HCT116 (cell line): ENCODE results near the gene TTLL5. TPM values are rescaled to one million over a fixed set of nuclear protein-coding genes. Genes with fewer than 3 reads are reported as not detected.

Source experiments
- ATAC-seq: fragments of 200-7000 bp; cut with Tn5 transposase; 2 replicates; pipeline ENCODE4 v1.9.1; 2020; ENCODE audit warnings: mild to moderate bottlenecking, moderate library complexity
- BruUV-seq: library from RNA; stranded (reverse); fragments of 400-500 nt; replicated peaks from 2 replicates; lab custom pipeline; 2021; lab: Mats Ljungman, UMichigan
- CTCF ChIA-PET: fragments of 300-600 bp; sonication (Branson Sonifier 250); formaldehyde crosslinking; loops from one replicate; lab custom pipeline; 2021; ENCODE audit warnings: antibody characterized with exemption; lab: Charles Lee
- POLR2A ChIA-PET: fragments of 300-600, 350-600 bp; sonication (Branson Sonifier 250); formaldehyde crosslinking; loops from one replicate; lab custom pipeline; 2021; ENCODE audit warnings: antibody characterized with exemption; lab: Charles Lee
- RAD21 ChIA-PET, 2 experiments: fragments of 300-600 bp; sonication (Branson Sonifier 250); formaldehyde crosslinking; loops; one replicate each; lab custom pipeline; 2023; ENCODE audit warnings: low total read pairs in 2 of 2; ENCODE audit not compliant: uncharacterized antibody in 2 of 2, unreplicated experiment in 2 of 2, low non-redundant PET in 1 of 2; lab: Charles Lee
- DNase-seq: peaks from one replicate; pipeline ENCODE4 v3.0.0-alpha.2; 2010; ENCODE audit warnings: low read depth, low spot score
- H2AFZ ChIP-seq: fragments of 200-600 bp; shearing (Covaris generic), sonication (generic); 2 replicates; pipeline ENCODE4 v1.6.1; 2017; ENCODE audit warnings: low read depth, mixed run types, mixed read lengths, antibody characterized with exemption, low read length; ENCODE audit not compliant: poor library complexity, severe bottlenecking
- H3K27ac ChIP-seq: 2 replicates; pipeline ENCODE4 v1.5.1; 2012; ENCODE audit warnings: low read depth, low read length
- H3K27me3 ChIP-seq: fragments of 200-600 bp; sonication (generic); 2 replicates; pipeline ENCODE4 v1.6.1; 2016; ENCODE audit warnings: mixed run types, low read length, mixed read lengths; ENCODE audit not compliant: insufficient read depth
- H3K36me3 ChIP-seq, 2 experiments: fragments of 200-500 bp in 1 of 2; fragments of 200-600 bp in 1 of 2; sonication (Bioruptor generic) in 1 of 2; sonication (generic) in 1 of 2; 2 replicates each; pipeline versions ENCODE4 v1.5.1 to v1.6.1; 2014 to 2016; ENCODE audit warnings: low read length in 2 of 2, inconsistent platforms in 1 of 2, mixed read lengths in 1 of 2, mixed run types in 1 of 2; ENCODE audit not compliant: insufficient read depth in 2 of 2, control insufficient read depth in 1 of 2
- H3K4me1 ChIP-seq, 2 experiments: fragments of 200-600 bp in 1 of 2; sonication (generic) in 1 of 2; 2 replicates each; pipeline versions ENCODE4 v1.5.1 to v1.6.1; 2012 to 2017; ENCODE audit warnings: low read length in 2 of 2, inconsistent platforms in 1 of 2, mild to moderate bottlenecking in 1 of 2, mixed read lengths in 1 of 2, mixed run types in 1 of 2, moderate library complexity in 1 of 2; ENCODE audit not compliant: insufficient read depth in 2 of 2, control insufficient read depth in 1 of 2
- H3K4me2 ChIP-seq: fragments of 200-600 bp; sonication (generic); 2 replicates; pipeline ENCODE4 v1.6.1; 2017; ENCODE audit warnings: mixed run types, low read length, mixed read lengths
- H3K4me3 ChIP-seq, 2 experiments: fragments of 200-600 bp in 1 of 2; sonication (generic) in 1 of 2; replicated peaks in 1 of 2; 2 replicates each; pipeline ENCODE4 v1.5.1; 2011 to 2016; ENCODE audit warnings: low read length in 2 of 2, control low read depth in 1 of 2, low read depth in 1 of 2, mild to moderate bottlenecking in 1 of 2, mixed read lengths in 1 of 2, mixed run types in 1 of 2
- H3K79me2 ChIP-seq: fragments of 200-600 bp; sonication (generic); 2 replicates; pipeline ENCODE4 v1.6.1; 2017; ENCODE audit warnings: mild to moderate bottlenecking, mixed run types, low read length, moderate library complexity, mixed read lengths; ENCODE audit not compliant: insufficient read depth
- H3K9ac ChIP-seq: fragments of 200-600 bp; sonication (generic); 2 replicates; pipeline ENCODE4 v1.6.1; 2016; ENCODE audit warnings: low read length, mixed read lengths
- H3K9me2 ChIP-seq: fragments of 200-600 bp; sonication (generic), shearing (Covaris generic); 2 replicates; pipeline ENCODE4 v1.6.1; 2017; ENCODE audit warnings: mixed run types, mild to moderate bottlenecking, moderate library complexity; ENCODE audit not compliant: insufficient read depth
- H3K9me3 ChIP-seq, 2 experiments: fragments of 200-500 bp in 1 of 2; fragments of 200-600 bp in 1 of 2; sonication (Bioruptor generic) in 1 of 2; sonication (generic) in 1 of 2; 2 replicates each; pipeline ENCODE4 v1.6.1; 2014 to 2017; ENCODE audit warnings: low read length in 2 of 2, mixed read lengths in 2 of 2, inconsistent platforms in 1 of 2, low read depth in 1 of 2, mild to moderate bottlenecking in 1 of 2, mixed run types in 1 of 2, moderate library complexity in 1 of 2; ENCODE audit not compliant: control insufficient read depth in 1 of 2, insufficient read depth in 1 of 2
- H4K20me1 ChIP-seq: fragments of 200-600 bp; sonication (generic), shearing (Covaris generic); 2 replicates; pipeline ENCODE4 v1.6.1; 2017; ENCODE audit warnings: mixed run types, mild to moderate bottlenecking, moderate library complexity; ENCODE audit not compliant: insufficient read depth
- CBX3 ChIP-seq: IDR thresholded peaks from 2 replicates; pipeline ENCODE4 v1.6.1; 2012; ENCODE audit warnings: low read depth
- CEBPB ChIP-seq: IDR thresholded peaks from 2 replicates; pipeline ENCODE4 v1.6.1; 2012; ENCODE audit warnings: low read depth
- EGR1 ChIP-seq: IDR thresholded peaks from 2 replicates; pipeline ENCODE4 v1.6.1; 2012; ENCODE audit warnings: low read depth
- ELF1 ChIP-seq: IDR thresholded peaks from 2 replicates; pipeline ENCODE4 v1.6.1; 2012; ENCODE audit warnings: low read depth, borderline replicate concordance
- EZH2 ChIP-seq: fragments of 200-600 bp; sonication (generic); IDR thresholded peaks from 2 replicates; pipeline ENCODE4 v1.6.1; 2017; ENCODE audit warnings: antibody characterized with exemption, mixed run types
- EZH2phosphoT487 ChIP-seq: fragments of 200-600 bp; IDR thresholded peaks from 2 replicates; pipeline ENCODE4 v1.6.1; 2018; ENCODE audit warnings: antibody characterized with exemption, borderline replicate concordance
- FOSL1 ChIP-seq: IDR thresholded peaks from 2 replicates; pipeline ENCODE4 v1.6.1; 2012; ENCODE audit warnings: low read depth
- JUND ChIP-seq: IDR thresholded peaks from 2 replicates; pipeline ENCODE4 v1.6.1; 2012
- MAX ChIP-seq: IDR thresholded peaks from 2 replicates; pipeline ENCODE4 v1.6.1; 2012
- POLR2A ChIP-seq: IDR thresholded peaks from 2 replicates; pipeline ENCODE4 v1.7.0; 2011; ENCODE audit warnings: borderline replicate concordance; ENCODE audit not compliant: insufficient read depth, insufficient read length; ENCODE audit errors: extremely low read depth
- POLR2AphosphoS5 ChIP-seq: IDR thresholded peaks from 2 replicates; pipeline ENCODE4 v1.6.1; 2011; ENCODE audit warnings: mild to moderate bottlenecking, low read depth, low read length, moderate library complexity
- RAD21 ChIP-seq: IDR thresholded peaks from 2 replicates; pipeline ENCODE4 v1.6.1; 2012; ENCODE audit warnings: low read depth, mild to moderate bottlenecking
- REST ChIP-seq: IDR thresholded peaks from 2 replicates; pipeline ENCODE4 v1.6.1; 2012; ENCODE audit warnings: low read depth
- SIN3A ChIP-seq: IDR thresholded peaks from 2 replicates; pipeline ENCODE4 v1.6.1; 2012; ENCODE audit warnings: low read depth
- SP1 ChIP-seq: IDR thresholded peaks from 2 replicates; pipeline ENCODE4 v1.6.1; 2012; ENCODE audit warnings: low read depth
- SRF ChIP-seq: IDR thresholded peaks from 2 replicates; pipeline ENCODE4 v1.6.1; 2012; ENCODE audit warnings: low read depth
- YY1 ChIP-seq: IDR thresholded peaks from 2 replicates; pipeline ENCODE4 v1.6.1; 2011; ENCODE audit warnings: low read length, low read depth, moderate library complexity, mild to moderate bottlenecking; ENCODE audit not compliant: insufficient replicate concordance; ENCODE audit errors: extremely low read depth
- ZFX ChIP-seq: fragments of 450-650 bp; IDR thresholded peaks from 2 replicates; pipeline ENCODE4 v1.6.1; 2017
- ZNF274 ChIP-seq: fragments of 200-500 bp; sonication (Bioruptor generic); IDR thresholded peaks from 2 replicates; pipeline ENCODE4 v1.6.1; 2014; ENCODE audit warnings: mild to moderate bottlenecking, low read depth, low read length, inconsistent platforms
- intact Hi-C: fragments of 100-400 bp; cut with micrococcal nuclease; formaldehyde crosslinking; loops from 2 replicates; pipeline ENCODE4 v1.10.0; 2022
- total RNA-seq: library from RNA; stranded (reverse); gene quantifications from one replicate; pipeline ENCODE4 v1.2.1, GENCODE V29; 2021; ENCODE audit not compliant: unreplicated experiment
- TF ChIP-seq, protein P1 (sequence below): IDR thresholded peaks from 2 replicates; pipeline ENCODE4 v1.6.1; 2011; ENCODE audit warnings: mild to moderate bottlenecking, low read length, moderate library complexity; ENCODE audit not compliant: insufficient replicate concordance; ENCODE audit errors: extremely low read depth

Gene TTLL5
- total RNA-seq, 1 experiment from 2014 or later, result 26.2 TPM

- no peaks in the 10 kb centered on the region for H3K9me2 ChIP-seq
- H2AFZ ChIP-seq, result no peak overlapping the region
- no peak overlapping the region for H3K4me3 ChIP-seq
- intact Hi-C loops, result no loop called here
- H3K27ac ChIP-seq, result no peak overlapping the region
- DNase-seq, result no peak
- no peak for ATAC-seq
- no peaks in the 10 kb centered on the region for H3K79me2 ChIP-seq
- ChIA-PET RAD21 (no interaction called here), CTCF (no interaction called here), POLR2A (no interaction called here)
- H3K4me2 ChIP-seq, result no peak overlapping the region
- H3K4me1 ChIP-seq, result no peaks in the 10 kb centered on the region
- no peak overlapping the region for H3K9ac ChIP-seq
- BruUV-seq, result no TSS peak
- H3K27me3 ChIP-seq, result no peaks in the 10 kb centered on the region
- peaks cover 0 to 12% of the 10 kb centered on the region in 2 experiments; a peak in 1 of 4 replicates for H3K36me3 ChIP-seq
- TF ChIP-seq CEBPB, result no peak
- no peak for TF ChIP-seq EZH2phosphoT487
- no peak for TF ChIP-seq FOSL1
- no peak for TF ChIP-seq REST
- no peak for TF ChIP-seq SRF
- TF ChIP-seq CBX3, result no peak
- TF ChIP-seq RAD21, result no peak
- no peak for TF ChIP-seq EGR1
- no peak for TF ChIP-seq SIN3A
- TF ChIP-seq JUND, result no peak
- no peak for TF ChIP-seq POLR2A
- TF ChIP-seq SP1, result no peak
- no peak for TF ChIP-seq MAX
- TF ChIP-seq ZFX, result no peak
- TF ChIP-seq YY1, result no peak
- TF ChIP-seq, protein P1, sequence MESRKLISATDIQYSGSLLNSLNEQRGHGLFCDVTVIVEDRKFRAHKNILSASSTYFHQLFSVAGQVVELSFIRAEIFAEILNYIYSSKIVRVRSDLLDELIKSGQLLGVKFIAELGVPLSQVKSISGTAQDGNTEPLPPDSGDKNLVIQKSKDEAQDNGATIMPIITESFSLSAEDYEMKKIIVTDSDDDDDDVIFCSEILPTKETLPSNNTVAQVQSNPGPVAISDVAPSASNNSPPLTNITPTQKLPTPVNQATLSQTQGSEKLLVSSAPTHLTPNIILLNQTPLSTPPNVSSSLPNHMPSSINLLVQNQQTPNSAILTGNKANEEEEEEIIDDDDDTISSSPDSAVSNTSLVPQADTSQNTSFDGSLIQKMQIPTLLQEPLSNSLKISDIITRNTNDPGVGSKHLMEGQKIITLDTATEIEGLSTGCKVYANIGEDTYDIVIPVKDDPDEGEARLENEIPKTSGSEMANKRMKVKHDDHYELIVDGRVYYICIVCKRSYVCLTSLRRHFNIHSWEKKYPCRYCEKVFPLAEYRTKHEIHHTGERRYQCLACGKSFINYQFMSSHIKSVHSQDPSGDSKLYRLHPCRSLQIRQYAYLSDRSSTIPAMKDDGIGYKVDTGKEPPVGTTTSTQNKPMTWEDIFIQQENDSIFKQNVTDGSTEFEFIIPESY, result no peak
- TF ChIP-seq ZNF274, result no peak
- TF ChIP-seq POLR2AphosphoS5, result no peak
- no peak for TF ChIP-seq ELF1
- no peak for TF ChIP-seq EZH2
- H3K9me3 ChIP-seq, result no peaks in the 10 kb centered on the region
- H4K20me1 ChIP-seq, result no peaks in the 10 kb centered on the region
Measured at GRCh38 chr14:75726321-75726720, 65.3 kb downstream of the TTLL5 start.
